HG03342 (cell line): Measurements from ENCODE around the gene CBY3.
"Not testable (repeated sequence)": the region's sequence is repeated elsewhere in the genome, so short reads cannot be mapped to it uniquely, and the experiment has no call there.

Experiments used
- ATAC-seq: cut with Tn5 transposase; IDR thresholded peaks from one replicate; pipeline ENCODE4 v1.9.1; 2021; ENCODE audit warnings: mild to moderate bottlenecking, moderate library complexity; ENCODE audit not compliant: unreplicated experiment

CBY3 gene

DNA sequence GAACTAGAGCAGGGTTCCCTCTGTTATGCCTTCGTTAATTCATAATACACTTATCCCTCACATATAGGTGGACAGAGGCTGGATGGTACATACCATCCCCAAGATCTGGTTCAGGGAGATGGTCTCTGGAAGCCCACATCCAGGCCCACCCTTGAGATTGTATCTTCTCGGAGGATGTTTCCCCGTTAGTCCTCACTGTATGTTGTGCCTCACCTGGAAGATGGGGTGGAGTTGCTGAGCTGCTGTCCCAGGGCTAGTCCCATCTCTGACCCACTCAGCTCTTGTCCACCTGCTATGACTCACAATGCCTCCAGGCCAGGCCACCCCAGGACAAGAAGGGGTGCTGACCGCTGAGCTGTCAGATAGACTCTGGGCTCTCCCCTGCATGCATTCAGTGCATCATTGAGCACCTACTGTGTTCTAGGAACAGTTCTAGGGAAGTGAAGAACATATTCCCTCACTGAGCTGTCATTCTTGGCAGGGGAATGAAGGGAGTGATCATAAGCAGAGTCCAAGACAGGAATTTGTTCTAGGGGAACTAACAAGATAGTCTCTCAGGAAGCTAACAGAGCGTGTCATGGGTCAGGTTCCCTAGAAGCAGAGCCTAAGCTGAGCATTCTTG is at the start of gene CBY3:
CBY3 (minus strand) TSS at position 255 of the 622 bp plus-strand sequence; CDS start at position 139, 116 bp downstream.
- ATAC-seq, result no peak

DNA sequence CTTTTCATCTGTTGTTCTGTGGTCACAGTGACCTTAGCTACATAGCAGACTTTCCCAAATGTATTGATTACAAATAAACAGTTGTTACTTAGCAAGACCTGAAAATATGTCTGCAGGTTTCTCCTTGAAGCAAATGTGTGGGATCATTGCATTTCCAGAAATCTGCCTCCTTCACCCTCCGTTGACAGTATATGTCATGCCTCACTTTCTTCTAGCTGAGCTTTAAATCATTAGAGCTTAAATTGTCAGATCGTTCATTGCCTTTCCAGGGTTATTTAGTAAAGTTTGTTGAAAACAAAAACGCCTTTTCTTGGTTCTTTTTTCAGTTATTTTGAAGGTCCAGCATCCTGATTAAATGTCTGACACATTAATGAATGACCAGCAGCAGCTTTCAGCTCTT is 49.5 kb upstream of the CBY3 start:
- no peak for ATAC-seq

DNA sequence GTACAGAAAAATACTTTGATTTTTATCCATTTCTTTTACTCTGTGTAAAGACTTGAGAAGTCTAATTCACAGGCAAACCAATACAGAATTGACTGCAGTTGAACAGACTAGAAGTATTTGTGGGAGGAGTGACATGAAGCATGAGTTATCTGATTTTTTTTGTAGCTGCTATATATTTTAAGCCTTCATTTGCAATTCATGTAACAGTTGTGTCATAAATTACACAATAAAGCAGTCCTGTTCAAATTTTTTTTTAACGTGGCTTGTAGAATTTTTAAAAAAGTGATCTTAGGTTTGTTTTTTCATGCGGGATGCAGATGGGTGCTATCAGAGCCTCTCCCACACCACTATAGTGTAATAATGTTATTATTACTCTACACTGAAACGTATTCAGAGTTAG is 48.9 kb upstream of the CBY3 start:
- no peak for ATAC-seq

GRCh38 chr5:179729303-179729702 is 48.5 kb upstream of the CBY3 start:
- no peak for ATAC-seq

DNA sequence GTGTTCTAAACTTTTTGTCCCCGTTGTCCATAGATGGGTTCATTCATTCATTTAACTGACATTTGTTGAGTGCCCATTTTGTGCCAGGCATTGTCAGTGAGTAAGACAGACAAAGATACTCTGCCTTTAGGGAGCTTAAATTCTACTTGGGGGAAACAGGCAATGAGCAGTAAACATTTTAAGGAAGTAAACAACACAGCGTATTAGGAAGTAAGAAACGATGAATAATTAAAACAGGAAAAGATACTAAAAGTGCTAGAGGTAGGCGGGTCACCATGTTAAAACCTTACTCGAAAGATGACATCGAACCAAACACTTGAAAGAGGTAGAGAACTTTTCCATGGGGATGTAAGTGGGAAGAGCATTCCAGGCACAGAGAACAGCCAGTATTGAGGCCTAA is 46.3 kb upstream of the CBY3 start:
- ATAC-seq, result no peak

GRCh38 chr5:179724163-179724562 is 43.3 kb upstream of the CBY3 start:
- ATAC-seq, result no peak

DNA sequence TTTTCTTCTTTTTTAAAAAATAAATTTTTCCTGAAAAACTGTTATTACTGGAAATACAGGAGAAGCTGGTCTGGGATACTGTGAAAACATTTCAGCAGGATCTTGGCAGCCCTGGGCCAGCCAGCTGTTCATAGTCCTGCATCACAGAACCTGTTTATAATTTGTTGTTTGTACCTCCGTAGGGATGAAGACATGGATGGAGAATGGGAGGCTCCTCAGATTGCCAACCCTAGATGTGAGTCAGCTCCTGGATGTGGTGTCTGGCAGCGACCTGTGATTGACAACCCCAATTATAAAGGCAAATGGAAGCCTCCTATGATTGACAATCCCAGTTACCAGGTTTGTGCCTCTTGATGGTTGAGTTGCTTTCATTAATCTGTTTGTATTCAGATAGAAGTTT is 39.4 kb upstream of the CBY3 start:
- ATAC-seq, result no peak

- no peak for ATAC-seq
Measured at GRCh38 chr5:179716286-179716685, 35.5 kb upstream of the CBY3 start.

DNA sequence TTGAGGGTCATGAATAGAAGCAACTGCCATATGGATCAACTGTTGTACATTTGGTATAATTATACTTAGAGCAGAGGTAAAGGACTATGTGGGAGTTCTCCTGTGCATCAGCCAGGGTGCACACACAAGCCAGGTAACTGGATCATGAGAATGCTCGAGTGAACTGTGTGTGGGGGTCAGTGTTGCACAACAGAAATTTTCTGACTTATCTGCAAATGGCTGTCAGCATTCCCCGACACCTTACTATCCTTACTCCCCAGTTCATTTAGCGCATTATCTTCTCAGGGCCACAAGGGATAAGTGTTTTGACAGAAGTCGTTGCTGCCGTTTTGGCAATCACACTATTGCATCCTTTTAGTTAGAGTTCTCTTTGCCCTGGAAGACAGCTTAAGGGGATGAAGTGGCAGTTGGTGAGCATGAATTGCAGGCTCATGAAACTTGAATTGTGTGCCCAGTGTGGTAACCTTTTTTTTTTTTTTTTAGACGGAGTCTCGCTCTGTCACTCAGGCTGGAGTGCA is 19.6 kb upstream of the CBY3 start:
- ATAC-seq, result no peak

DNA sequence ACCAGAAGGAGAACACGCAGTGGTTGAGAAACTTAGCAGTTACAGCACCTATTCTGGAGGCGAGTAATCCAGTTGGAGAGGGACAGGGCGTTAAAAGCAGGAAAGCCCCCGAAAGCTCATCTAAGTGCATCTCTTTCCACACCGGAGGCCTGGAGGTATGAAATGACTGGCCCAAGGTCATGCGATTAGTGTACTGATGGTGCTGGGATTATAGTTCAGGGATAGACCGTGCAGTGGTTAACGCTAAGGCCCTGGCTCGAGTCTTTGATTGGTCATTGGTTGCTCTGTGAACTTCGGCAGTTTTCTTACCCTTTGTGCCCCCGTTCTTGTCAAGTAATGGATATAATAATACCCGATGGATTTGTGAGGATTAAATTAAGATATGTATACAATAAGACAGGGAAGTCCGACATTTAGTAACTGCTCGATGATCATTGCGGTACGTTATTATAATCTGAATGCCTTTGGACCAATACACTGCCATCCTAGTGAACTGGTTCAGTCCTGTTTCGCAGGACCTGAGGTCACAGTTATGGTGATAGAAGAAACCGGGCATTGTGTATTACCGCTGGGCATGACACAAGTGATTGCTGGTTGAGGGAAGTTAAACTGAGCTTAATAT is 18.9 kb upstream of the CBY3 start:
- no peak for ATAC-seq

DNA sequence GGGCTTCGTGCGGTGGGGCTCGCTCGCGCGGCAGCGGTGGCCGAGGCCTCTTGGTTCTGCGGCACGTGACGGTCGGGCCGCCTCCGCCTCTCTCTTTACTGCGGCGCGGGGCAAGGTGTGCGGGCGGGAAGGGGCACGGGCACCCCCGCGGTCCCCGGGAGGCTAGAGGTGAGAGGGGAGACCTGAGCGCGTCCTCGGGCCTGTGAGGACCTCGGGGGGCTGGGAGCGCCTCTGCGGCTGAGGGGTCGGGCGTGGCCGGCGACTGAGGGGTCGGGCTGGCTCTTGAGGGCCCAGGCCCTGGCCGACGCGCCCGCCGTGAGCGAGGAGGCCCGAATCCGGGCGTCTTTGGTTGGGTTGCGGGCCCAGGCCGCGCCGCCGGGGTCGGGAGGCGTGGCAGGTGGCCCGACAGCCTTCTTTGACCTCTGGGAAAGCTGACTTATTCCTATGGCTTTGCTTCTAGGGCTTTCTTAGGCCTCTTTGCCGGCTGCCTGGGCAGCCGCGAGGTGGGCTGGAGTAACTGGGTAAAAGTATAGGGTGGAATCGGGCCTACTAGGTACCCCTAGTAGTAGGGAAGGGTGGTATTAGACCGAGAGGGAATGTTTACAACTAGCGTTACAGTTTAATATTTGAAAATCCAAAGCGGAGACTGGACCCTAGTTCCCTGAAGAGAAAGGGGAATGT is 18.2 kb upstream of the CBY3 start, which contains the start of gene CANX:
CANX (plus strand) TSS at position 33 of the 681 bp plus-strand sequence. CDS start 6,715 bp downstream, outside the sequence.
- ATAC-seq, result no peak

DNA sequence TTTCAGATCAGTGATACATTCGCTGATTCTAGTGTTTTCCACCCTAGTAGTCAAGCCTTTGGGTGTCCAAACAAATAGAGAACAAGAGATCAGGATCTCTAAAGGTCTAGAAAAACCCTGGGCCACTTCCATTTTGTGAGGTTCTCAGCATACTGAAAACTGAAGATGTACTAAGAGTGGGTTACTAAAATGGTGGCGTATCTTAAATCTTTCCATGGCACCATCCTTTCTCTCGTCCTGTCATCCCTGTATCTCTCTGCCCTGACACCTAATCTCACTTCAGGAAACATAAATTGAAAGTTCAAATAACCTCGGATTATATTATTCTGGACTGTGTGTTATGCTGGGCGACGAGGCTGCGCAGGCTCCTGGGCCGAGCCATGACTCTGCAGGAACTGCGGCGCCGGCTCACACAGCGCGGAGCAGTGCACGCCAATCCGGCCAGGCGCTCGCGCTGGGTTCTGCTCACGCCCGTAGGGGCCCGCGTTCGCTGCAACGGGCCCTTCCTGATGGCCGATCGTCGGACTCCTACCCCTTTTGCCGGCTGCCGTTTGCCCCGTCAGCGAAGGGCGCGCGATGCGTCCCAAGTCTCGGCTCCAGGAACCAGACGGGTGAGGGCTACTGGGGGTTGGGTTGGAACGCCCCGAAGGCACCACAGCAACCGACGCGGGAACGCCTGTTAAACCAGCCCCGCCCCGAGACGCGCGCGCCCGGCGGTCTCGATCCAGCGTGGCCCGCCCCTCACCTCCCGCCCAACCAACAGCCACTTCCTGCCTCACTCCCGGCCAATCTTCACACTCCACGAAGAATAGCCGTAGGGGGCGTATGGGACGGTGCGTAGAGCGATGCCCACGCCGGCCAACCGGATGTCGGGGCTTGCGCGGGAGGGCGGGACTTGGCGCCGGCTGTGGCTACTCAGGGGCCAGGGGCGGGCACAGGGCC is 17.4 kb upstream of the CBY3 start:
- peak; percentile 87 for ATAC-seq

DNA sequence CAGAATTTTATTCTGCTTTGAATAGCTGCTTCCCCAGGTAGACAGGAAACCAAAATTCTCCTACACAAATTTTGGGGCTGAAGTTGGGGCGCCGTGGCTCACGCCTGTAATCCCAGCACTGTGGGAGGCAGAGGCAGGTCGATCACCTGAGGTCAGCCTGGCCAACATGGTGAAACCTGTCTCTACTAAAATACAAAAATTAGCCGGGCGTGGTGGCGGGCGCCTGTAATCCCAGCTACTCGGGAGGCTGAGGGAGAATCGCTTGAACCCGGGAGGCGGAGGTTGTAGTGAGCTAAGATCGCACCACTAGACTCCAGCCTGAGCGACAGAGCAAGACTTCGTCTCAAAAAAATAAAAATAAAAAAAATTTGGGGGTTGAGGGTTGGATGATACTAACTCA is 16.7 kb upstream of the CBY3 start:
- ATAC-seq, result not testable (repeated sequence)

GRCh38 chr5:179697108-179697507 is 16.3 kb upstream of the CBY3 start:
- ATAC-seq, result no peak

DNA sequence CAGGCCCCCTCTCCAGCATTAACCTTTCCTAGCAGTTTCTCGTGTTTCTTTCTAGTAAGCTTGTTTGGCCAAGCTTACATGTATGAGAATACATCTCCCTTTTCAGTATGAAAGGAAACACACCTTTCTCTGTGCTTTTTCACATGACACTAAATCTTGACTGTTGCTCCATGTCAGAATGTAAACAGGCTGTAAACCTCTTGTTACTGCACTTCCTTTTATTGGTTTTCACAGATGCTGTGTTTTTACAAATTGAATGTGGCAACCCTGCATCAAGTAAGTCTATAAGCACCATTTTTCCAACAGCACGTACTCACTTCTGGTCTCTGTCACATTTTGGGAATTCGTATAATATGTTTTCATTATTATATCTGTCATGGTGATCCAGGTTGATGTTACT is 15.8 kb upstream of the CBY3 start:
- ATAC-seq, result no peak

GRCh38 chr5:179694561-179694960 is 13.7 kb upstream of the CBY3 start:
- ATAC-seq, result no peak

- ATAC-seq, result not testable (repeated sequence)
Measured at GRCh38 chr5:179689212-179689611, 8.4 kb upstream of the CBY3 start.

- ATAC-seq, result no peak
Measured at GRCh38 chr5:179680014-179680779, 637 bp downstream of the CBY3 start.

DNA sequence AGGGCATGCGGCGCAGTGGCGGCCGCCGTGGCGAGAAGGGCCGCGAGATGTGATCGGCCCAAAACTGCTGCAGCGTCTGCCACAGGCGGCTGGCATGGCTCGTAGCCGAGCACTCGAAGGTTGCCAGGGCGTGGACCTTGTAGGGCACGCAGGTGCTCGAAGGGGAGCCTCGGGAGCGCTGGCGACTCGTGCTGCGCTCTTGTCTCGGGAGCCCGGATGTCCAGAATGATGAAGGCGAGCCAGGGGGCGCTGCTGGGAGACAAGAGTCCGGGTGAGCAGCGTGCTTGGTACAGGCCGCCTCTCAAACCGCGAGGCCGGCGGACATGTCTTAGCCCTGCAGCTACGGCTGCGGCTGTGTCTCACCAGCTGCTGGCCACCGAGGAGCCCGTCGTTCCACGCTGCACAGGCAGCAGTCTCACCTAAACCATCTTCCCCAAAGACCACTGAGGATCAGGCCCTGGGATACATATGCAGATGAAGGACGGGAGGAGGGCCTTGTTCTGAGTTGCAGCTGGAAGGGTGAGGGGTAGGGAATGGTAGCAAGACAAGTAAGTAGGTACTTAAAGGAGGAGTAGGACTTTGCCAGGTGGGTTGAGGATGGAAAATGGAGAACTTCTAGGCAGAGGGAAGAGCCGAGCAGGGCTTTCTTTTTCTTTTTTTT is 1.7 kb downstream of the CBY3 start:
- peak; percentile 28 for ATAC-seq
